H1 (cell line): ENCODE measurements around the gene C16orf89. TPM values are rescaled to one million over a fixed set of nuclear protein-coding genes. Genes with fewer than 3 reads are reported as not detected.

ENCODE experiments used
- CTCF ChIA-PET: fragments of 300-600 bp; sonication (Branson Sonifier 250); formaldehyde crosslinking; loops from one replicate; lab custom pipeline; 2021; ENCODE audit not compliant: partially characterized antibody; lab: Charles Lee
- POLR2A ChIA-PET: fragments of 300-600 bp; sonication (Branson Sonifier 250); formaldehyde crosslinking; loops from one replicate; lab custom pipeline; 2021; ENCODE audit warnings: inconsistent platforms; ENCODE audit not compliant: partially characterized antibody; lab: Charles Lee
- DNase-seq, 2 experiments: peaks; one replicate each; pipeline versions ENCODE4 v3.0.0 to v3.0.0-alpha.2; 2010 to 2022; ENCODE audit warnings: low spot score in 2 of 2, low read depth in 1 of 2, mixed read lengths in 1 of 2
- FAIRE-seq: peaks from 2 replicates; lab custom pipeline; 2011; peaks lifted over from hg19 to GRCh38; lab: Jason Lieb, UNC
- H2AFZ ChIP-seq: 2 replicates; pipeline ENCODE4 v1.8.1; 2012; ENCODE audit warnings: low read length, inconsistent platforms
- H2AK5ac ChIP-seq: 2 replicates; pipeline ENCODE4 v1.6.1; 2013; ENCODE audit warnings: low read depth, low read length
- H2BK120ac ChIP-seq: replicated peaks from 2 replicates; pipeline ENCODE3; 2013; ENCODE audit warnings: low read depth, low read length, inconsistent platforms
- H2BK12ac ChIP-seq: 2 replicates; pipeline ENCODE4 v1.6.1; 2013; ENCODE audit warnings: low read depth, low read length
- H2BK15ac ChIP-seq: 2 replicates; pipeline ENCODE4 v1.6.1; 2013; ENCODE audit warnings: low read length
- H2BK20ac ChIP-seq: 2 replicates; pipeline ENCODE4 v1.6.1; 2013; ENCODE audit warnings: low read length
- H2BK5ac ChIP-seq: 2 replicates; pipeline ENCODE4 v1.6.1; 2013; ENCODE audit warnings: low read depth, low read length
- H3K14ac ChIP-seq: 2 replicates; pipeline ENCODE4 v1.6.1; 2013; ENCODE audit warnings: inconsistent platforms; ENCODE audit not compliant: insufficient read length
- H3K18ac ChIP-seq: 2 replicates; pipeline ENCODE4 v1.6.1; 2013; ENCODE audit warnings: low read length; ENCODE audit errors: extremely low read depth
- H3K23ac ChIP-seq: 2 replicates; pipeline ENCODE4 v1.6.1; 2013; ENCODE audit warnings: inconsistent platforms; ENCODE audit not compliant: insufficient read length
- H3K23me2 ChIP-seq: 2 replicates; pipeline ENCODE4 v1.6.1; 2013; ENCODE audit warnings: low read depth, low read length
- H3K27ac ChIP-seq: 2 replicates; pipeline ENCODE4 v1.6.1; 2011; ENCODE audit warnings: low read depth, low read length, inconsistent platforms
- H3K27me3 ChIP-seq, 4 experiments: replicated peaks in 1 of 4; 1 replicate in 1 of 4; 2 replicates in 3 of 4; pipeline versions ENCODE4 v1.6.1 to v1.8.1; 2011 to 2013; ENCODE audit warnings: low read length in 3 of 4, mild to moderate bottlenecking in 3 of 4, inconsistent platforms in 2 of 4, mixed read lengths in 2 of 4, moderate library complexity in 1 of 4; ENCODE audit not compliant: control insufficient read depth in 3 of 4, insufficient read depth in 3 of 4; ENCODE audit errors: extremely low read depth in 1 of 4
- H3K36me3 ChIP-seq, 4 experiments: 2 replicates each; pipeline versions ENCODE4 v1.6.1 to v1.8.1; 2011 to 2013; ENCODE audit warnings: mild to moderate bottlenecking in 4 of 4, low read length in 3 of 4, moderate library complexity in 2 of 4, control low read depth in 1 of 4, inconsistent platforms in 1 of 4; ENCODE audit not compliant: insufficient read depth in 4 of 4, control insufficient read depth in 2 of 4
- H3K4ac ChIP-seq: replicated peaks from 2 replicates; pipeline ENCODE3; 2013; ENCODE audit warnings: low read length, low read depth, mixed read lengths, inconsistent platforms; ENCODE audit not compliant: insufficient read length
- H3K4me1 ChIP-seq, 4 experiments: replicated peaks in 1 of 4; 1 replicate in 1 of 4; 2 replicates in 3 of 4; pipeline versions ENCODE4 v1.6.1 to v1.8.1; 2011 to 2013; ENCODE audit warnings: low read length in 3 of 4, inconsistent platforms in 2 of 4, mixed read lengths in 1 of 4; ENCODE audit not compliant: insufficient read depth in 4 of 4, control insufficient read depth in 3 of 4
- H3K4me2 ChIP-seq, 2 experiments: 2 replicates each; pipeline versions ENCODE4 v1.6.1 to v1.8.1; 2011 to 2013; ENCODE audit warnings: low read depth in 2 of 2, low read length in 2 of 2, control low read depth in 1 of 2, inconsistent platforms in 1 of 2, mild to moderate bottlenecking in 1 of 2; ENCODE audit not compliant: insufficient read depth in 1 of 2
- H3K4me3 ChIP-seq, 4 experiments: fragments of 200-600, 300-600 bp in 1 of 4; sonication (generic), shearing (Covaris generic), sonication (Bioruptor Twin) in 1 of 4; 2 replicates each; pipeline versions ENCODE4 v1.5.1 to v1.8.1; 2011 to 2016; ENCODE audit warnings: low read length in 4 of 4, low read depth in 3 of 4, control low read depth in 2 of 4, inconsistent platforms in 2 of 4, mild to moderate bottlenecking in 2 of 4, mixed read lengths in 1 of 4, moderate library complexity in 1 of 4; ENCODE audit not compliant: insufficient read depth in 2 of 4; ENCODE audit errors: extremely low read depth in 1 of 4
- H3K56ac ChIP-seq: replicated peaks from 2 replicates; pipeline ENCODE3; 2013; ENCODE audit warnings: low read depth, mild to moderate bottlenecking, mixed read lengths, low read length, inconsistent platforms; ENCODE audit not compliant: insufficient read length
- H3K79me1 ChIP-seq: 2 replicates; pipeline ENCODE4 v1.6.1; 2013; ENCODE audit warnings: low read depth, low read length, control low read depth
- H3K79me2 ChIP-seq, 2 experiments: 2 replicates each; pipeline versions ENCODE4 v1.6.1 to v1.8.1; 2012 to 2013; ENCODE audit warnings: low read length in 2 of 2, mild to moderate bottlenecking in 2 of 2, inconsistent platforms in 1 of 2; ENCODE audit not compliant: insufficient read depth in 2 of 2, control insufficient read depth in 1 of 2
- H3K9ac ChIP-seq, 4 experiments: replicated peaks in 1 of 4; 1 replicate in 1 of 4; 2 replicates in 3 of 4; pipeline versions ENCODE4 v1.6.1 to v1.8.1; 2011 to 2013; ENCODE audit warnings: low read depth in 3 of 4, low read length in 3 of 4, control low read depth in 2 of 4, mild to moderate bottlenecking in 2 of 4, moderate library complexity in 2 of 4, inconsistent platforms in 1 of 4; ENCODE audit errors: extremely low read depth in 1 of 4
- H3K9me3 ChIP-seq, 2 experiments: 2 replicates each; pipeline versions ENCODE4 v1.6.1 to v1.8.1; 2012 to 2013; ENCODE audit warnings: mild to moderate bottlenecking in 2 of 2, moderate library complexity in 2 of 2, control low read depth in 1 of 2, inconsistent platforms in 1 of 2, low read depth in 1 of 2, low read length in 1 of 2, mixed read lengths in 1 of 2; ENCODE audit not compliant: insufficient read depth in 2 of 2
- H4K20me1 ChIP-seq, 2 experiments: replicated peaks in 1 of 2; 2 replicates each; pipeline versions ENCODE3 to v1.8.1; 2011 to 2013; ENCODE audit warnings: inconsistent platforms in 2 of 2, low read length in 2 of 2, mild to moderate bottlenecking in 1 of 2; ENCODE audit not compliant: insufficient read depth in 2 of 2, control insufficient read depth in 1 of 2
- H4K5ac ChIP-seq: 2 replicates; pipeline ENCODE4 v1.6.1; 2013; ENCODE audit warnings: low read length, low read depth, mixed read lengths, inconsistent platforms; ENCODE audit not compliant: insufficient read length
- H4K8ac ChIP-seq: 2 replicates; pipeline ENCODE4 v1.8.0; 2013; ENCODE audit warnings: mild to moderate bottlenecking, moderate library complexity, low read length, inconsistent platforms; ENCODE audit not compliant: insufficient read depth; ENCODE audit errors: extremely low read depth
- H4K91ac ChIP-seq: replicated peaks from 2 replicates; pipeline ENCODE3; 2013; ENCODE audit warnings: low read length, mixed read lengths, inconsistent platforms; ENCODE audit not compliant: insufficient read length
- EGR1 ChIP-seq: IDR thresholded peaks from 2 replicates; pipeline ENCODE4 v1.6.1; 2011; ENCODE audit warnings: low read depth, low read length, borderline replicate concordance
- GTF2F1 ChIP-seq: IDR thresholded peaks from 2 replicates; pipeline ENCODE4 v1.6.1; 2012; ENCODE audit warnings: low read depth, low read length, improper control_type of control experiment, borderline replicate concordance
- HDAC2 ChIP-seq, 2 experiments: fragments of 300-600 bp in 1 of 2; sonication (generic) in 1 of 2; IDR thresholded peaks; 2 replicates each; pipeline ENCODE4 v1.6.1; 2011 to 2012; ENCODE audit warnings: low read depth in 2 of 2, low read length in 2 of 2, mild to moderate bottlenecking in 2 of 2, moderate library complexity in 2 of 2, borderline replicate concordance in 1 of 2, inconsistent platforms in 1 of 2
- WGBS, 2 experiments: shearing (Covaris generic) in 1 of 2; methylation state at CpG; one replicate each; pipeline versions ENCODE4 v1.1.6 to v1.1.7; 2013 to 2015; ENCODE audit warnings: low lambda C conversion rate in 2 of 2, mixed read lengths in 2 of 2, inconsistent platforms in 1 of 2, low coverage in 1 of 2, missing lambda C conversion rate in 1 of 2; ENCODE audit not compliant: insufficient replicate concordance in 2 of 2, insufficient coverage in 1 of 2, insufficient read length in 1 of 2; ENCODE audit errors: extremely low coverage in 1 of 2, missing lambda C conversion rate in 1 of 2; 5-methylcytosine and 5-hydroxymethylcytosine counted together
- polyA plus RNA-seq, 7 experiments: library from polyadenylated mRNA; depleted of rRNA in 3 of 7; stranded (reverse) in 5 of 7; unstranded in 2 of 7; fragments of >200 nt in 5 of 7; fragments of 200-250 nt in 2 of 7; gene quantifications; 1 replicate in 5 of 7; 2 replicates in 1 of 7; 4 replicates in 1 of 7; pipeline versions ENCODE4 v1.2.1 to v1.2.3, GENCODE V29; 2011 to 2013; ENCODE audit warnings: missing spikeins in 2 of 7, mixed read lengths in 2 of 7
- total RNA-seq: library from RNA; stranded (reverse); fragmentation: NEBNext Ultra II Directional; extraction: Animal tissue kit (Norgen Biotek cat#: 25700); gene quantifications from 2 replicates; pipeline ENCODE4 v1.2.1, GENCODE V29; 2021

Gene C16orf89
- total and polyA plus RNA-seq, 2 of the 8 experiments (the other 6 are each of a cell fraction or from before 2014, with no cell fraction given) = 6.7 to 9.9 TPM

- Histone ChIP-seq H4K8ac (no peak overlapping the region), H3K4me2 (no peak overlapping the region), H4K91ac (no peak overlapping the region), H3K14ac (no peak overlapping the region), H2BK120ac (no peak overlapping the region), H3K79me2 (no peaks in the 10 kb centered on the region), H3K18ac (no peak overlapping the region), H3K27me3 (no peaks in the 10 kb centered on the region), H3K4me3 (no peak overlapping the region), H3K9me3 (no peaks in the 10 kb centered on the region), H3K23ac (no peak overlapping the region), H3K4me1 (peaks cover 0 to 7% (median 6%) of the 10 kb centered on the region in 4 experiments; a peak in 6 of 7 replicates), H3K56ac (no peak overlapping the region), H2BK15ac (no peak overlapping the region; the same call in 1 of the 2 replicates), H4K5ac (no peak overlapping the region), H3K36me3 (no peaks in the 10 kb centered on the region), H3K79me1 (no peaks in the 10 kb centered on the region), H4K20me1 (no peaks in the 10 kb centered on the region), H2BK12ac (no peak overlapping the region), H3K27ac (no peak overlapping the region), H3K4ac (no peak overlapping the region), H2BK5ac (no peak overlapping the region), H3K23me2 (no peaks in the 10 kb centered on the region), H3K9ac (no peak overlapping the region), H2BK20ac (no peak overlapping the region), H2AK5ac (0 out of 2 replicates have a peak overlapping the region, but pooled peaks have one; percentile 39), H2AFZ (no peak overlapping the region)
- CTCF ChIA-PET = interaction anchor here (1.2 to 28.8 kb wide), 5 partner anchors 11 to 68 kb away, joined by 3 to 625 read pairs (median 27); partner anchors contain the start of gene ALG1
- TF ChIP-seq EGR1 = no peak
- no peak for TF ChIP-seq HDAC2 (IDR thresholded peaks at IDR 0.05; ENCODE audit: borderline replicate concordance in 1 of 2, low read depth in 2 of 2, low read length in 2 of 2)
- no peak for TF ChIP-seq GTF2F1
- DNase-seq = no peak
- no peak for FAIRE-seq
- POLR2A ChIA-PET = no interaction called here
- 79% methylated on average over 7 of the region's 7 CpGs; no CpG with 5 or more reads in 1 of the 2 experiments for WGBS, 2 experiments
These were observed 25.3 kb downstream of the C16orf89 start for GRCh38 chr16:5040451-5040850.
